ENCODE results near the gene HHLA2. TPM values are rescaled to one million over a fixed set of nuclear protein-coding genes. Genes with fewer than 3 reads are reported as not detected.

The HHLA2 gene
- total RNA-seq, 4 donors from 2014 or later = not detected

DNA sequence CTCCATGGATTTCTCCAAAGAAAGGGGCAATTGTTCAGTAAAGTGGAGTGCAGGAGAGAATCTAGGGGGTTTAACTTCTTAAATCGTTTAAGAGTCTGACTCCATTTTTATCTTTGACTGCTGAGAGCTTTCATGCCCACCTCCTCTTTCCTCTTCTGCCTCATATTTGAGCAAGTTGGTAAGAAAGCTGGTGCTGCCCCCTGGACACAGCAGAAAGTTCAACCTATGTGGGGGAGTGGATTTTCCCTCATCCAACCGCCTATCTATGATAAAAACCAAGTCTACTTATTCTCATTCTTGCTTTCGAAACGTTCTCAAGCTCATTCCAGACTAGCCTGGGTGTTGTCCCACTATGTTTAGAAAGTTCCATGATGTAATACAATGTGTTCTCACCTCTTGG, 26.0 kb downstream of the HHLA2 start:
- Histone ChIP-seq H3K36me3 (no peaks in the 10 kb centered on the region), H3K4me3 (no peak overlapping the region), H3K4me1 (no peaks in the 10 kb centered on the region), H3K9me3 (no peaks in the 10 kb centered on the region), H3K27ac (no peak overlapping the region), H3K27me3 (no peaks in the 10 kb centered on the region)
- TF ChIP-seq POLR2AphosphoS5 (IDR thresholded peaks at IDR 0.05) (no peak), POLR2A (IDR thresholded peaks at IDR 0.05) (no peak), EP300 (IDR thresholded peaks at IDR 0.05) (no peak)
- TF ChIP-seq, protein P1, sequence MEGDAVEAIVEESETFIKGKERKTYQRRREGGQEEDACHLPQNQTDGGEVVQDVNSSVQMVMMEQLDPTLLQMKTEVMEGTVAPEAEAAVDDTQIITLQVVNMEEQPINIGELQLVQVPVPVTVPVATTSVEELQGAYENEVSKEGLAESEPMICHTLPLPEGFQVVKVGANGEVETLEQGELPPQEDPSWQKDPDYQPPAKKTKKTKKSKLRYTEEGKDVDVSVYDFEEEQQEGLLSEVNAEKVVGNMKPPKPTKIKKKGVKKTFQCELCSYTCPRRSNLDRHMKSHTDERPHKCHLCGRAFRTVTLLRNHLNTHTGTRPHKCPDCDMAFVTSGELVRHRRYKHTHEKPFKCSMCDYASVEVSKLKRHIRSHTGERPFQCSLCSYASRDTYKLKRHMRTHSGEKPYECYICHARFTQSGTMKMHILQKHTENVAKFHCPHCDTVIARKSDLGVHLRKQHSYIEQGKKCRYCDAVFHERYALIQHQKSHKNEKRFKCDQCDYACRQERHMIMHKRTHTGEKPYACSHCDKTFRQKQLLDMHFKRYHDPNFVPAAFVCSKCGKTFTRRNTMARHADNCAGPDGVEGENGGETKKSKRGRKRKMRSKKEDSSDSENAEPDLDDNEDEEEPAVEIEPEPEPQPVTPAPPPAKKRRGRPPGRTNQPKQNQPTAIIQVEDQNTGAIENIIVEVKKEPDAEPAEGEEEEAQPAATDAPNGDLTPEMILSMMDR (IDR thresholded peaks at IDR 0.05) = no peak
- 72 to 100% methylated on average over 3 to 4 of the region's 4 CpGs for WGBS, 2 donors (ENCODE audit: low coverage in 1 of 2)
- no peak for ATAC-seq

DNA sequence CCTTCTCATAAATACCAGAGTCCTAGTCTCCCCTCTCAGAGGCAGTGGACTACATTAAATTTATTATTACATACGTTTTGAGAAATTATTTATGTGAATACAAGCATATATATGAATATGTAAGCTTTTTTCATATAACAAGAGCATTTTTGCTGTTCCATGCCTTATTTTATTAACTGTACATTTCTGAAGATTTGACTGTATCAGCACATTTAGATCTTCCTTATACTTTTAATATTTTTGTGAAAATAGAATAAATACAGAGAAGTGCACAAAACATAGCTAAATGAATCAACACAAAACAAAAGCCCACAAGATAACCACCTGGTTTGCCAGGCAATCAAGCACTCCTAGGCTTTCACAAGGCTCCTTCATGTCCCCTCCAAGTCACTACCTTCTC, 27.8 kb downstream of the HHLA2 start:
- no peak for ATAC-seq
- Histone ChIP-seq H3K27ac (no peak overlapping the region), H3K4me3 (no peak overlapping the region), H3K36me3 (no peaks in the 10 kb centered on the region), H3K4me1 (peaks cover 0 to under 1% (median 0%) of the 10 kb centered on the region in 3 donors), H3K9me3 (no peaks in the 10 kb centered on the region), H3K27me3 (no peaks in the 10 kb centered on the region)
- WGBS, 2 donors (ENCODE audit: low coverage in 1 of 2) = 61 to 74% methylated on average over 1 of the region's 1 CpG
- TF ChIP-seq, protein P1 (IDR thresholded peaks at IDR 0.05) = no peak
- TF ChIP-seq EP300 (IDR thresholded peaks at IDR 0.05) (no peak), POLR2A (IDR thresholded peaks at IDR 0.05) (no peak), POLR2AphosphoS5 (IDR thresholded peaks at IDR 0.05) (no peak)

DNA sequence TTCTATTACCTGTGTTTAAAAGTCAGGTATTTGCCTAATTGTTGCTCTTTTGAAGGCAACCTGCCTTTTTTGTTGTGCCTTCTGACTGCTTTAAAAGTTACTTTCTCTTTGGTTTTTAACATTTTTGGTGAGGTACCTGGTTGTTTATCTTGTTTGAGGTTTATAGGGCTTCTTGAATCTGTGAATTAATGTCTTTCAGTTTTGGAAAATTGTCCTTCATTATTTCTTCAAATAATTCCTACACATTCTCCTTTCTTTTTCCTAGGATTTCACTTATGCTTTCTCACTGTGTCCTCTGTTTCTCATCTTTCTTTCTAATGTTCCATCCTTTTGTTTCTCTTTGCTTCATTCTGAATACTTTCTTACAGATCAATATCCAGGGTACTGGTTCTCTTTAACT, 30.8 kb downstream of the HHLA2 start:
- Histone ChIP-seq H3K36me3 (no peaks in the 10 kb centered on the region), H3K9me3 (no peaks in the 10 kb centered on the region), H3K4me1 (peaks cover 0 to 6% (median 0%) of the 10 kb centered on the region in 3 donors), H3K4me3 (no peak overlapping the region), H3K27me3 (no peaks in the 10 kb centered on the region), H3K27ac (no peak overlapping the region)
- ATAC-seq = no peak
- TF ChIP-seq EP300 (IDR thresholded peaks at IDR 0.05) (no peak), POLR2AphosphoS5 (IDR thresholded peaks at IDR 0.05) (no peak), POLR2A (IDR thresholded peaks at IDR 0.05) (no peak)
- TF ChIP-seq, protein P1 (IDR thresholded peaks at IDR 0.05) = no peak

DNA sequence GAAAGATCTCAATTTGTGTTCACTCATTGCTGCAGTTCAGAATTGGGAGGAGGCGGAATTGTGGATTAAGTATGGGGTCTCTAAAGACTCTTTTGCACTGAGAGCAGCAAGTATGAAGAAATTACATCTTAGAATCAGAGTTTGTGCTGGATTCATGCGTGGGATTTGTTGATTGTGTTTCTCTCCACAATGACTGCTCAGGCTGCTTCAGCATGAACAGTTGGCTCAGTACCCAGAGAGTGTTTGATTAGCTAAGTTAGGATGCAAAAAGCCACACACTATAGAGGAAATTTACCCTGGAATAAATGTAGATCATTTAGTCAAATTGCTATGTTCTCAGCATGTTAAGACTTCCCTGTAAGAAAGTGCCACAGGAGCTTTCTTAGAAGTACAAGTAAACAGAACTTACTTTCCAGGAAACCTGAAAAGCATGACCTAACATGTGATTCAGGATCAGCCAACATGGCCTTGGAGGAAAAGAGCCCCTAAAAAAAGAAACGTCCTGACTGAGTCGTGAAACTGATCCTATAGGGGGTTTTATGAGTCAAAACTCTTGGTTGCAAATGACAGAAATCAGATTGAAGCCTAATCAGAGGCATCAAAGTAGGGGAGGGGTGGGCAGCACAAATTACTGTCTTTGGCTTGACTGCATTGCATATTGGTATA, 32.6 kb downstream of the HHLA2 start:
- H3K4me1 ChIP-seq = peaks cover 0 to 6% (median 0%) of the 10 kb centered on the region in 3 donors
- WGBS, 2 donors (ENCODE audit: low coverage in 1 of 2) = 0 to 40% methylated on average over 2 to 4 of the region's 4 CpGs
- ATAC-seq = no peak
- no peaks in the 10 kb centered on the region for H3K36me3 ChIP-seq
- H3K9me3 ChIP-seq = no peaks in the 10 kb centered on the region
- no peaks in the 10 kb centered on the region for H3K27me3 ChIP-seq
- no peak overlapping the region for H3K4me3 ChIP-seq
- TF ChIP-seq, protein P1 (IDR thresholded peaks at IDR 0.05) = no peak
- TF ChIP-seq EP300 (IDR thresholded peaks at IDR 0.05) (no peak), POLR2AphosphoS5 (IDR thresholded peaks at IDR 0.05) (no peak), POLR2A (IDR thresholded peaks at IDR 0.05) (no peak)
- no peak overlapping the region for H3K27ac ChIP-seq

DNA sequence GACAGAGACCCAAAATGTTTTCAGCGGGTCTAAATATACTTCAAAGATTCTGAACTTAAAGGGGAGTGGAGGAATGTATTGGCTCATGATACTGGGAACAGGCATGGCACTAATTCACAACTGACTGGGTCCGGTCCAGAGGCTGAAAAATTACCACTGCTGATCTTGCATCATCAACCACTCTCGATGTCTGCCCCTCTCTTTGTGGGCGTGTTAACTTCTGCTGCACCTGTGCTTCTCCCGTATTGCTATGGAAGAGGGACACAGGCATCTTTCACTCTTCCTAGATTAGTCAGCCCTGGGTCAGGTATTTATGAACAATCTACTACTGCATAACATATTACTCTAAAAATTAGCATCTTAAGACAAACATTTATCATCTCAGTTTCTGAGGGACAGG, 33.2 kb downstream of the HHLA2 start:
- TF ChIP-seq EP300 (IDR thresholded peaks at IDR 0.05) (no peak), POLR2AphosphoS5 (IDR thresholded peaks at IDR 0.05) (peak; percentile 6)
- no peak overlapping the region for H3K4me3 ChIP-seq
- WGBS, 2 donors (ENCODE audit: low coverage in 1 of 2) = 22 to 66% methylated on average over 4 to 5 of the region's 5 CpGs
- H3K36me3 ChIP-seq = no peaks in the 10 kb centered on the region
- ATAC-seq = no peak
- H3K27me3 ChIP-seq = no peaks in the 10 kb centered on the region
- peaks cover 0 to 6% (median 0%) of the 10 kb centered on the region in 3 donors for H3K4me1 ChIP-seq
- no peak overlapping the region for H3K27ac ChIP-seq
- H3K9me3 ChIP-seq = no peaks in the 10 kb centered on the region

Measured in gastroesophageal sphincter (tissue), 4 donors.